NCI-H2196 (cell line): ENCODE measurements around the gene PRUNE2.

Experiments used
- DNase-seq: peaks from one replicate; lab custom pipeline; 2025; ENCODE audit not compliant: unreplicated experiment; lab: John Stamatoyannopoulos, UW

PRUNE2 gene

DNA sequence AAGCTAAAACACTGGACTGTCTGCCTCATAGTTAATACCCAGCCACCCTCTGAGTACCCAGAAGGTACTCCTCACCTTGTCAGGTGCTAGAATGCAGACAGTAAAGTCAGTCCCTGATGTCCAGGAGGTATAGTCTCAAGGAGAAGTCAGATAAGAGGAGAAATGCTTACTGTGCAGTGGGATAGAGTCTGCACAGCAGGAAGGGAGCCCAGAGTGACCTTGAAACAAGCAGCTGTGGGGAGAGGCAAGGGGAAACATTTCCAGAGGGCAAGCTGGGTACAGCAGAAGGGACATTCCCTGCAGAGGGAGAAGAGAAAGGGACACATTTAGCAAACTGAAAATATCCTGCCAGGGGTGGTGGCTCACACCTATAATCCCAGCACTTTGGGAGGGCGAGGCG lies 324.2 kb downstream of the PRUNE2 start:
- no peak for DNase-seq

- DNase-seq = no peak
Observed at GRCh38 chr9:76580820-76581219, 325.1 kb downstream of the PRUNE2 start.

DNA sequence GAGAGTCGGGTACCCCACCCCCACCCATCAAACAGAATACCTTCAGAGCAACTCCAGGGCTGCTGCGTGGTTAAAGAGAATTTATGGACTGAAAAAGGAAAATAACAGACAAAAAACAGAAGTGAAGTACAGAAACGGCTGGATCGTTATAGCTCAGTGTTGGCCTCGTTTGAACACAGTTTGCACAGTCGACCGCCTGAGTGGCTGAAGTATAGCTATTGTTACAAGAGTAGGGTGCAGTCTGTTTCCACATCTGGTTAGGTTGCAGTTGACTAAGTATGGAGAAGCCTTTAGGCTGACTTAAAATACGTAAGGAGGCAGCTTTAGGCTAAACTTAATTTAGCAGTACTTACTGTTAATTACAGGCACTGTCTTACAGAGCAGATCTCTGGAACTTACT lies 325.7 kb downstream of the PRUNE2 start:
- no peak for DNase-seq

DNA sequence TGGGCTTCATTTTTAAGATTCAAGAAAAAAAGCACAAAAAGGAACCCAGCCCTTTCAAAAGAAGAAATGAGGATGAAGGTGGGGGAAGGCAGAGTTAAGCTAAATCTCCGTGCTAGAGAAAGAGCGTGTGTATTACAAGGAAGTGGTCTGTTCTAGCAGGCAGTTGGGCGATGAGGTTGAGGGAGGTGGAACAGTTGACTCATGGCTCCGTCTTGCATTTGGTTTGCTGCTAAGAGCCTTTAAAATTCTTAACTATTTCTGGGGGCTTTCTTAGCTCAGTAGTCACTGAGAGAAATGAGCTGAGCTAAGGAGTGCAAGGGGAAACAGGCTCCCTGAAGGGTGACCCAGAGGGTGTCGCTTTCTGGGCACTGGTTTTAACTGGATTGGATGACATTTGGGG lies 329.6 kb downstream of the PRUNE2 start:
- no peak for DNase-seq

- DNase-seq = no peak
Observed at GRCh38 chr9:76575761-76576160, 330.2 kb downstream of the PRUNE2 start.

DNA sequence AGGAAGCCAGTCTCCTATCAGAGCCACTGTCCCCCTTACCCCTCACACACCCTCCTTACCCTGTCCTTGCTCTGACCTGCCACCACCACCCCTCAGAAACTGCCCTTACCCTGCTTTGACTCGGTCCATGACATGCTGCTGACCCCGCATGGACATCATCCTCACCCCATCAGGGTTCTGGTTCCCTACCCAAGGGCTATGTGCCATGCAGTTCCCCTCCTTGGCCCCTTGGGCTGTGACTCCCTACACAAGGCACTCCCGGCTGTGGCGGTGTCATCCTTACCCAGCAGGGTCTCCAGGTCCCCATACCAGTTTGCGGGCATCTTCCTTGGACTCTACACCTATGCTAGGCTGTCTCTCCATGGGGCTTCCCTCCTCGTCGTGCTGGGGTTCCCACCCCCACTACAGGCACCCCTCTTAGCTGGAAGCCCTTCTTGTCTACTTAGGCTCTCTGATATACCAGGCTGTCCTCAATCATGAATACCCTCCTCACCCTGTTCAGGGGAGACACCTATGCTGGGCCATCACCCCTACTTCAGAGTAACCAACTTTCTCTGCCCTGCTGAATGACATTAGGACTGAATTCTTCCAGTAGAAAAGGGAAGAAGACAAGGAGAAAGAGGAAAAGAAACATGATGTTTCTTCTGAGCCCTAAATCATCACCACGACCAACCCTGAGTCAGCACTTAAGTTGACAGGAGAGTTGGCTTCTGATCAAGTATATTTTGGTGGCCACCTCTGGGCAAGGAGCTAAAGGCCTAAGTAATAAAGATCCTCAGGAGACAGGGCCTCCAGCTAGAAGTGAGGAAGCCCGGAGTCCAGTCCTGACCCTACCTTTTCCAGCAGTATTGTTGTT lies 331.8 kb downstream of the PRUNE2 start:
- no peak for DNase-seq

GRCh38 chr9:76573408-76573807 lies 332.5 kb downstream of the PRUNE2 start:
- DNase-seq = no peak

- no peak for DNase-seq
Observed at GRCh38 chr9:76572151-76572550, 333.8 kb downstream of the PRUNE2 start.

DNA sequence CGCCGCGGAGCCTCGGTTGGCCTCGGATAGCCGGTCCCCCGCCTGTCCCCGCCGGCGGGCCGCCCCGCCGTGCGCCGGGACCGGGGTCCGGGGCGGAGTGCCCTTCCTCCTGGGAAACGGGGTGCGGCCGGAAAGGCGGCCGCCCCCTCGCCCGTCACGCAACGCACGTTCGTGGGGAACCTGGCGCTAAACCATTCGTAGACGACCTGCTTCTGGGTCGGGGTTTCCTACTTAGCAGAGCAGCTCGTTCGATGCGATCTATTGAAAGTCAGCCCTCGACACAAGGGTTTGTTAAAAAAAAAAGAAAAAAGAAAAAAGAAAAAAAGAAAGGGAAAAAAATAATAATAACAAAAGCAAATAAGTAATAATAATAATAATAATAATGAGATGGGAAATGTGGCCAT lies 334.2 kb downstream of the PRUNE2 start:
- no peak for DNase-seq

DNA sequence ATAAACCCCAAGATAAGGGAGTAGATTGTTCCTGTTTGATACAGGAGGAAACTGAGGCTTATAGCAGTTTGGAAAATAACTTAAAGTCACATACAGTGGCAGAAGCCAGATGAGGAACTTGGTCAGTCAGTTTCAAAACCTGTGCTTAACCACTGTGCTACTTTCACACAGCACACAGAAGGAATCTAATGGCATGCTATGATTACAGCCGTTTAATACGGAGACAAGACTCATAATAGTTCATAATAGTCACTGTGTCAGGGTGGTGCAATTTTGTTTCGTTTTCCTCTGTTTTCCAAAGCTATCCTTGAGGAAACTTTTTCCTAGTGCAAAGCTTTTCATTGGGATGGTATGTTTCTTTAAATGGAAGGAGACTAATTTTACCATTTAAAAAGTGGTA lies 334.6 kb downstream of the PRUNE2 start:
- DNase-seq = no peak

- DNase-seq = no peak
Observed at GRCh38 chr9:76570826-76571225, 335.1 kb downstream of the PRUNE2 start.

- DNase-seq = no peak
Observed at GRCh38 chr9:76567086-76567485, 338.8 kb downstream of the PRUNE2 start.

DNA sequence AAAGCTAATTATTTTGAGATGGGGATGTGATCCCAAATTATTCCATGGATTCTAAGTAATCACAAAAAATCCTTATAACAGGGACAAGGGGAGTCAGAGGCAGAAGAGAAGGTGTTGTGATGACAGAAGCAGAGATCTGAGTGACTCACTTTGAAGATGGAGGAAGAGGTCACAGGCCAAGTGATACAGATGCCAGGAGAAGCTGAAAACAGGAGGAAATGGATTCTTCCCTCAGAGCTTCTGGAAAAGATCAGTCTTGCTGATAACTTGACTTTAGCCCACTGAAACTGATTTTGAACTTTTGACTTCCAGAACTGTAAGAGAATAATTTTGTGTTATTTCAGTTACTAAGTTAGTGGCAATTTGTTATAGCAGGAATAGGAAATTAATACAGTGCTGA lies 341.6 kb downstream of the PRUNE2 start:
- no peak for DNase-seq

DNA sequence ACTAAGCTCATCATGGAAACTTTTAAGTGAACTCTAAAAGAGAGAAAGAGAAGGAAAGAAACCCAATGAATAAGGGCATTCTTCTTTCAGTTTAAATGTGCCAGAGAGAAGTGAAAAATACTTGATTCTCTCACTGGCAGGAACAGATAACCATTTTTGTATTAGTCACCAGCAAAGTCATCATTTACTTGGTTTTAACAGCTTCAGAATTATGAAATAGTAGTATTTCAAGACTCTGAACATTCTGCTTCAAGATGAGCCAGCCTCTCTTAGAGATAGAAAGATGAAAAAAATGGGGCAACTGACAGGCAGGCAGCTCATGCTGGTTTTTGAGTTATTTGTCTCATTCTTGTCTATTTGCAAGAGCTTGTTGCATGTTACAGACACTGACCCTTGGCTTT lies 343.4 kb downstream of the PRUNE2 start:
- no peak for DNase-seq

- DNase-seq = no peak
Observed at GRCh38 chr9:76561900-76562299, 344.0 kb downstream of the PRUNE2 start.
